Endothelial cell of umbilical vein (primary cell): ENCODE results near the gene APCDD1L. TPM values are rescaled to one million over a fixed set of nuclear protein-coding genes. Genes with fewer than 3 reads are reported as not detected.

ENCODE experiments used
- BruUV-seq: library from RNA; stranded (reverse); fragments of 400-500 nt; replicated peaks from 2 replicates; lab custom pipeline; 2021; lab: Mats Ljungman, UMichigan
- CTCF ChIA-PET: fragments of 300-600, 350-600 bp; sonication (Branson Sonifier 250); formaldehyde crosslinking; loops from one replicate; lab custom pipeline; 2021; ENCODE audit warnings: antibody characterized with exemption, inconsistent platforms; lab: Charles Lee
- POLR2A ChIA-PET: fragments of 300-600, 350-600 bp; sonication (Branson Sonifier 250); formaldehyde crosslinking; loops from one replicate; lab custom pipeline; 2021; ENCODE audit warnings: antibody characterized with exemption, inconsistent platforms; lab: Charles Lee
- DNase-seq: peaks from one replicate; pipeline ENCODE4 v3.0.0-alpha.2; 2011; ENCODE audit warnings: low read depth, low spot score
- FAIRE-seq: peaks from 2 replicates; lab custom pipeline; 2011; peaks lifted over from hg19 to GRCh38; lab: Jason Lieb, UNC
- H2AFZ ChIP-seq: 2 replicates; pipeline ENCODE4 v1.6.0; 2012; ENCODE audit warnings: low read depth, low read length, control low read depth, inconsistent platforms
- H3K27ac ChIP-seq: 2 replicates; pipeline ENCODE4 v1.5.1; 2011; ENCODE audit warnings: low read depth, mild to moderate bottlenecking, control low read depth, low read length, moderate library complexity; ENCODE audit not compliant: insufficient read depth
- H3K27me3 ChIP-seq, 2 experiments: 2 replicates each; pipeline versions ENCODE4 v1.6.0 to v1.6.1; 2011; ENCODE audit warnings: low read length in 2 of 2, mixed read lengths in 1 of 2; ENCODE audit not compliant: control insufficient read depth in 2 of 2, insufficient read depth in 2 of 2
- H3K36me3 ChIP-seq, 2 experiments: 2 replicates in 1 of 2; 3 replicates in 1 of 2; pipeline ENCODE4 v1.5.1; 2011; ENCODE audit warnings: low read length in 2 of 2, mild to moderate bottlenecking in 1 of 2, moderate library complexity in 1 of 2; ENCODE audit not compliant: control insufficient read depth in 2 of 2, insufficient read depth in 2 of 2; ENCODE audit errors: extremely low read depth in 1 of 2
- H3K4me1 ChIP-seq: 3 replicates; pipeline ENCODE4 v1.5.1; 2011; ENCODE audit warnings: mild to moderate bottlenecking, low read length; ENCODE audit not compliant: control insufficient read depth, insufficient read depth; ENCODE audit errors: extremely low read depth
- H3K4me2 ChIP-seq: 2 replicates; pipeline ENCODE4 v1.6.1; 2011; ENCODE audit warnings: low read length, control low read depth, mixed read lengths; ENCODE audit not compliant: insufficient read depth
- H3K4me3 ChIP-seq, 3 experiments: fragments of 200-600 bp in 1 of 3; sonication (generic), shearing (Covaris generic) in 1 of 3; replicated peaks in 1 of 3; 2 replicates each; pipeline ENCODE4 v1.5.1; 2011 to 2016; ENCODE audit warnings: control low read depth in 3 of 3, low read length in 3 of 3, mild to moderate bottlenecking in 2 of 3, inconsistent platforms in 1 of 3, low read depth in 1 of 3, moderate library complexity in 1 of 3; ENCODE audit not compliant: insufficient read depth in 1 of 3
- H3K79me2 ChIP-seq: 2 replicates; pipeline ENCODE4 v1.6.0; 2012; ENCODE audit warnings: low read length, inconsistent platforms; ENCODE audit not compliant: control insufficient read depth, insufficient read depth
- H3K9ac ChIP-seq: replicated peaks from 2 replicates; pipeline ENCODE3; 2011; ENCODE audit warnings: low read length, control low read depth; ENCODE audit not compliant: insufficient read depth; ENCODE audit errors: extremely low read depth
- H3K9me1 ChIP-seq: replicated peaks from 3 replicates; pipeline ENCODE4 v1.6.0; 2011; ENCODE audit warnings: mild to moderate bottlenecking, low read length; ENCODE audit not compliant: control insufficient read depth, insufficient read depth; ENCODE audit errors: extremely low read depth
- H3K9me3 ChIP-seq: replicated peaks from 2 replicates; pipeline ENCODE4 v1.5.1; 2012; ENCODE audit warnings: low read length, inconsistent platforms; ENCODE audit not compliant: control insufficient read depth, insufficient read depth
- H4K20me1 ChIP-seq: replicated peaks from 2 replicates; pipeline ENCODE3; 2011; ENCODE audit warnings: mild to moderate bottlenecking, low read length; ENCODE audit not compliant: control insufficient read depth, insufficient read depth; ENCODE audit errors: extremely low read depth
- CTCF ChIP-seq, 2 donors: IDR thresholded peaks; 1 replicate in 1 of 2; 2 replicates in 1 of 2; pipeline ENCODE4 v1.5.1; 2011; ENCODE audit warnings: low read length in 2 of 2, mild to moderate bottlenecking in 2 of 2, moderate library complexity in 2 of 2, control low read depth in 1 of 2, inconsistent platforms in 1 of 2, low read depth in 1 of 2; ENCODE audit not compliant: insufficient read depth in 1 of 2; ENCODE audit errors: extremely low read depth in 1 of 2
- EZH2 ChIP-seq: IDR thresholded peaks from 2 replicates; pipeline ENCODE4 v1.6.1; 2012; ENCODE audit warnings: borderline replicate concordance, low read depth, mild to moderate bottlenecking, moderate library complexity, low read length, inconsistent platforms; ENCODE audit not compliant: severe bottlenecking
- FOS ChIP-seq: IDR thresholded peaks from 2 replicates; pipeline ENCODE4 v1.6.1; 2011; ENCODE audit warnings: mild to moderate bottlenecking, low read length, moderate library complexity, borderline replicate concordance; ENCODE audit not compliant: insufficient read depth
- GATA2 ChIP-seq: IDR thresholded peaks from 2 replicates; pipeline ENCODE4 v1.7.0; 2011; ENCODE audit warnings: low read depth, mild to moderate bottlenecking, moderate library complexity, mixed read lengths, low read length; ENCODE audit not compliant: insufficient read length, insufficient read depth
- JUN ChIP-seq: IDR thresholded peaks from 2 replicates; pipeline ENCODE4 v1.6.1; 2011; ENCODE audit warnings: borderline replicate concordance, low read depth; ENCODE audit not compliant: insufficient read length, insufficient read depth
- MAX ChIP-seq: IDR thresholded peaks from 2 replicates; pipeline ENCODE4 v1.6.1; 2011; ENCODE audit not compliant: insufficient read depth, insufficient read length
- MYC ChIP-seq: IDR thresholded peaks from one replicate; pipeline ENCODE4 v1.6.1; 2011; ENCODE audit warnings: mild to moderate bottlenecking, low read depth, low read length
- POLR2A ChIP-seq: IDR thresholded peaks from 2 replicates; pipeline ENCODE4 v1.6.1; 2012; ENCODE audit warnings: low read depth, mild to moderate bottlenecking, control low read depth, low read length
- POLR2AphosphoS5 ChIP-seq: IDR thresholded peaks from 2 replicates; pipeline ENCODE4 v1.6.1; 2012; ENCODE audit warnings: low read depth, mild to moderate bottlenecking, control low read depth, low read length, moderate library complexity; ENCODE audit not compliant: insufficient read depth
- dilution Hi-C: fragments of 300-500 bp; cut with MboI; formaldehyde crosslinking; loops from one replicate; pipeline ENCODE4 v1.15.0; 2019; ENCODE audit warnings: low sequenced_read_pairs; ENCODE audit not compliant: extremely low pct_ligation_motif_present
- intact Hi-C: fragments of 100-400 bp; cut with micrococcal nuclease; formaldehyde crosslinking; loops from one replicate; pipeline ENCODE4 v1.10.0; 2022
- polyA plus RNA-seq, 4 experiments: library from polyadenylated mRNA; depleted of rRNA in 3 of 4; stranded (reverse) in 3 of 4; unstranded in 1 of 4; fragments of >200 nt; gene quantifications; 2 replicates each; pipeline versions ENCODE4 v1.2.1 to v1.2.3, GENCODE V29; 2011 to 2012; ENCODE audit warnings: missing spikeins in 1 of 4
- total RNA-seq: library from RNA; stranded (reverse); gene quantifications from 2 replicates; pipeline ENCODE4 v1.2.3, GENCODE V29; 2021

APCDD1L gene
- total and polyA plus RNA-seq, 2 donors (not counting 3 experiments of a cell fraction or from before 2014, with no cell fraction given): 0.17 to 1.4 TPM

- intact Hi-C loops: no loop called here
These were observed 19.4 kb downstream of the APCDD1L start for GRCh38 chr20:58495623-58496428.

More at GRCh38 chr20:58495623-58496428, 19.4 kb downstream of the APCDD1L start:
- BruUV-seq: no TSS peak
- POLR2A ChIA-PET: no interaction called here
- FAIRE-seq (no peak), DNase-seq (no peak)
- H3K9ac ChIP-seq: no peak overlapping the region
- H3K27me3 ChIP-seq: peaks cover 0 to 4% of the 10 kb centered on the region in 2 experiments
- no peaks in the 10 kb centered on the region for H3K36me3 ChIP-seq
- no peaks in the 10 kb centered on the region for H4K20me1 ChIP-seq
- dilution Hi-C loops: no loop called here
- no peak overlapping the region for H3K27ac ChIP-seq
- no peak for TF ChIP-seq EZH2
- no peak for TF ChIP-seq JUN
- TF ChIP-seq POLR2A: no peak
- no peak for TF ChIP-seq CTCF (IDR thresholded peaks at IDR 0.05; ENCODE audit: extremely low read depth in 1 of 2, insufficient read depth in 1 of 2, low read depth in 1 of 2, low read length in 2 of 2)
- no peak for TF ChIP-seq POLR2AphosphoS5
- TF ChIP-seq FOS: no peak
- no peak for TF ChIP-seq MAX
- no peak for TF ChIP-seq MYC
- no peak for TF ChIP-seq GATA2
- no peaks in the 10 kb centered on the region for H3K4me1 ChIP-seq
- no peaks in the 10 kb centered on the region for H3K79me2 ChIP-seq
- no peaks in the 10 kb centered on the region for H3K9me3 ChIP-seq
- H3K4me3 ChIP-seq: no peak overlapping the region
- CTCF ChIA-PET: no interaction called here
- no peaks in the 10 kb centered on the region for H3K9me1 ChIP-seq
- H2AFZ ChIP-seq: no peak overlapping the region
- H3K4me2 ChIP-seq: no peak overlapping the region
